GM11168 (cell line): ENCODE measurements around the gene CDC42.

Experiments
- in situ Hi-C: fragments of 300-500 bp; cut with MboI; formaldehyde crosslinking; loops from one replicate; pipeline ENCODE4 v1.12.0; 2022; ENCODE audit warnings: low sequenced_read_pairs; ENCODE audit not compliant: unreplicated experiment

Gene CDC42

DNA sequence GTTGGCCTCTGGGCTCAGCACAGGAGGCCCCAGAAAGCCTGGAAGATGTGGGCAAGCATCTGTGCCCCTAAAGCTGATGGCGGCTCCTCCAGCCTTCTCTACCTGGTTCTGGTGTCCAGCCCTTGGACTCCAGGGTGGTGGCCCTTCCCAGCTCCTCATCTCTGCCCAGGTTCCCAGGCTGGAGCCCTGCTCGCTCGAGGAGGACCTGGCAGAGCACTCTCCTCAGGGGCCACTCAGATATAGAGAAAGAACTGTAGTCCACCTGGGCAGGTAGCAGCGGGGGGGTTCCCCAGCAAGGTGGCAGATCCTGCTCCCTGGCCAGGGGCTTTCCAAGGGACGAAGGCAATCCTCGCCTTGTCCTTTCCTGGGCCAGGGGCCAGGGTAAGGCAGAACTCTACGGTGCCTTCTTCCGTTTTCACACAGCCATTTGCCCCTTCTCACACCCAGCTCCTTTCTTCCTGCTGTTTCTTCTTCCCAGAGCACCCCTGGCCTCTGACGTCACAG is 71.4 kb downstream of the CDC42 start:
- in situ Hi-C loops = no loop called here

DNA sequence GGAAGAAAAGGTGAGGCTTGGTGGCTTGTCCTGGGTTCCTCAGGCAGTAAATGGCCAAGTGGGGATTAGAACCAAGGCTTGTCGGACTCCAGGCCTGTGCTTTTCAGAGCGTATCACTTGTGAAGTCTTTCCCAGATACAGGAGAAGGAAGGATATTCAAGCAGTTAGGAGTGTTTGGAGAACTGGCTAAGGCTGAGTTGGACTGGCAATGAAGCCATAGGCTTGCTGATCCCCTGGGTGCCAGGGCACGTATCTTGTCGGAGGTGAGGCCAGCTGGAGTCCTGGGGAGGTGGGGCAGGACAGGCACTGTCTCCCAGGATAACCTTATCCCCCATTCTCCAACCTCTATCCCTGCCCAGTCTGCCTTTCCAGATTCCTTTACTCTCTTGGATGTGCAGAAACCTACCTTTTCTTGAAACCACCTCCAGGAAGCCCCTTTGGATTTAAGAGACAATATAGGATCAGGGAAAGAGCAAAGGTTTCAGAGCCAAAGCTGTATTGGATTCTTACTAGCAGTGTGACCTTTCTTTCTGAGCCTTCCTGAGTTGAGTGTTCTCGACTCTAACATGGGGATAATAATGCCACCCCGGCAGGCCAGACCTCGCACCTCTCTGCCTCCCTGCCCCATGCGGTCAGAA is 72.2 kb downstream of the CDC42 start:
- in situ Hi-C loops = loop anchor here (5.0 to 25.0 kb wide), 2 partner anchors 293 to 513 kb away; partner anchors contain the start of genes C1QA and C1QC

DNA sequence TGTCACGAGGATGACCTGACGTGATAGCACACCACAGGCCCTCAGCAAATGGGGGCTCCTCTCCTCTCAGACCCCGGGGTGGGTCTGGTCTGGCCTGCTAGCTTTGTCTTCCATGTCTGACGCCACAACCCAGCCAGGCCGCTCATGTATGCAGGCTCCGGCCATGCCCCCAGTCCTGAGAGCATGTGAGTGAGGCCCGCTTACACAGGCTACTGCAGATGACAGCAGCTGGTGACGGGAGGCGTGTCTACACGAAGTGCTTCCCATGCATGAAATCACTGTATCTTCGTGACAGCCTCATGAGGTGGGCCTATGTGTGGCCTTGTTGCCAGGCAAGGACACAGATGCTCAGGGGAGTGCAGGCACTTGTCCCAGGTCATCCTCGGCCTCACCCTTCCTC is 74.0 kb downstream of the CDC42 start:
- in situ Hi-C loops = loop anchor here (5.0 to 25.0 kb wide), 2 partner anchors 291 to 511 kb away; partner anchors contain the start of genes C1QA and C1QC

DNA sequence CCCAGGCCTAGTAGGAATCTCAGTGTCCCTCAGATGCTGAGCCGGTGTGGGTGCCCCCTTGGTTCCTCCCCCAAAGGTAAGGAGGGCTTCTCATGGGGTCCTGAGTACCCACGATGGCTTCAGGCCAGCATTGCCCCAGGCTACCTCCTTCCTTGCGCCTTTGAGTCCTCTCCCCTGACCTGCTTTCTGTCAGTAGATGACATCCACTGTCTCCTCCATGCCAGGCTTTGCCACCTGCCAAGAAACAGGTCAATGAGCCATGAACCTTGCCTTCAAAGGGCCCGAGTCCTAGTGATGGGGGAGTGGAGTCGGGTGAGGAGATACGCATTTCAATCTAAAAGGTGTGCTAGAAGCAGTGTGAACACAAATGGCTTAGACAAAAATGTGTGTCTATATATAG is 74.7 kb downstream of the CDC42 start:
- in situ Hi-C loops = loop anchor here (5.0 to 25.0 kb wide), 2 partner anchors 290 to 510 kb away; partner anchors contain the start of genes C1QA and C1QC

DNA sequence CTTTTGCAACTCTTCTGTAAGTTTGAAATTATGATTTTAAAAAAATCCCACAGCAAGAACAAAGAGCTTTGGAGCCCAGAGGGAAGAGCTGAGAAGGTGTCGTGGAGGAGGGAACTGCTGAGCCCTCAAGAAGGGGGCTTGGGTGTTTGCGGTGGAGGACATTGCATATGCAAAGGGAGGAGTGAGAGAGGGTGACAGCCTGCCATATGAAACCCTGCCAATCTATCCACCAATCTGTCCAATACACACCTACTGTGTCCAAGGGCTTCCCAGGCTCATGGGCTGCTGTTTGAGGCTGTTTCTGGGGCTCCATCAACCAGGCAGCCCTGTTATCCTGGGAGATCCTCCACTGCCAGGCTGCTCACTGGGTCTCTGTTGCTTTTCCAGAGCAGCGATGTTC is 75.2 kb downstream of the CDC42 start:
- in situ Hi-C loops = loop anchor here (5.0 to 25.0 kb wide), 2 partner anchors 290 to 510 kb away; partner anchors contain the start of genes C1QA and C1QC

DNA sequence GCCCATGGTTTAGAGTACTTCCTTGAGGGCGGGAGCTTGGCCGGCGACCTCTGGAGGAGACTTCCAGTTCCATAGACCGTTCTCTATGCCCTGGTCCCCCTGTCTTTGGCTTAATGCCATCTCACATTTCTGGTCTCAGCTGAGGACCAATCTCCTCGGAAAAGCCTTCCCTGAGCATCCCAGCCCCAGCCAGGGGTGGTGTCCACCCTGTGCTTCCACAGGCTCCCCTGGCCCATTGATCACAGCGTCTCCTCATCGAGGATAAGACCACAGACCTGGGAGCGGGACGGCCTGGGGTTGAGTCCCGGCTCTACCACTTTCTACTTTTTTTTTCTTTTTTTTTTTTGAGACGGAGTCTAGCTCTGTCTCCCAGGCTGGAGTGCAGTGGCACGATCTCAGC is 75.9 kb downstream of the CDC42 start:
- in situ Hi-C loops = loop anchor here (5.0 to 25.0 kb wide), 2 partner anchors 289 to 509 kb away; partner anchors contain the start of genes C1QA and C1QC

DNA sequence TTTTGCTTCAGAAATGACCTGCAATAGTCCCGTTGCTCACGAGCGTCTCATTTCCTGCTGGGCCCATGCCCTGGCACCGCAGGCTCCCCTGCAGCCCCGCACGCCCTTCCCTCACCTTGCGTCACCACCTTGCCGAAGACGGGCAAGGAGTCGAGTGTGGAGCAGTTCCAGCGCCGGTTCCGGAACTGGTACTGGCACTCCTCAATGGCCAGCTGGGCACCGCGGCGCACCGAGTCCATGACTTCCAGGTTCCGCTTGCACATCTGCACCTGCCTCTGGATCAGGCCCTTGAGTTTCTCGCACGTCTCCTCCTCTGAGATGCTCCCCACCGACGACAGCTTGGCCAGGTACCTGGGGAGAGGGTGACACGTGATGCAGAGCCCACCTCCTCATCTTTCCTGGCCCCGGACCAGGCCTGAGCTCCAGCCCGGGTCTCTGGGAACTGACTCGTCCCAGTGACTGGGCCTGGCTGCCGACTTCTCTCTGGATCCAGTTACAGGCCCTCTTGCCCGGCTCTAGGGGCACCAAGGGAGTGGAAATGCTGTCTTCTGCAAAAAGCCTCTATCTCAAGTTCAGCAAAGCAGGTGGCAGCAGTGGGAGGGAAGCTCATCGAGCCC is 77.1 kb downstream of the CDC42 start:
- in situ Hi-C loops = loop anchor here (5.0 to 25.0 kb wide), 3 partner anchors 148 to 508 kb away; partner anchors contain the start of genes C1QA and C1QC

DNA sequence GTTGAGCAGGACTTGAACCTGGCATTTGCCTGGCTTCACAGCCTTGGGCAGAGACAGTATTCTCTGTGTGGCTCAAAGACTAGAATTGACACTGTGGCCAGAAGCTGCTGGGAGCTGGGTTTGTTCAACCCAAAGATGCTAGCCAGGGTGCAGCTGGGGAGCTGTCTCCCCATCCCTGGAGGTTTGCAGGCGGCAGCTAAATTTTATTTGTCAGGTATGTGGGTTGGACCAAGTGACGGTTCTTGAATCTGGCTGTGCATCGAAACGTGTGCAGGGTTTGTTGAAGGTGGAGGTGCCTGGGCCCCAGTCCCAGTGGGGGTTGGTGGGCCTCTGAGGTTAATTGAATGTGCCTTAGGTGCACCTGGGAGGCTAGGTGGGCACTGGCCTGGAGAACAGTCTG is 78.6 kb downstream of the CDC42 start:
- in situ Hi-C loops = loop anchor here (5.0 to 25.0 kb wide), 2 partner anchors 146 to 506 kb away; partner anchors contain the start of genes C1QA and C1QC

DNA sequence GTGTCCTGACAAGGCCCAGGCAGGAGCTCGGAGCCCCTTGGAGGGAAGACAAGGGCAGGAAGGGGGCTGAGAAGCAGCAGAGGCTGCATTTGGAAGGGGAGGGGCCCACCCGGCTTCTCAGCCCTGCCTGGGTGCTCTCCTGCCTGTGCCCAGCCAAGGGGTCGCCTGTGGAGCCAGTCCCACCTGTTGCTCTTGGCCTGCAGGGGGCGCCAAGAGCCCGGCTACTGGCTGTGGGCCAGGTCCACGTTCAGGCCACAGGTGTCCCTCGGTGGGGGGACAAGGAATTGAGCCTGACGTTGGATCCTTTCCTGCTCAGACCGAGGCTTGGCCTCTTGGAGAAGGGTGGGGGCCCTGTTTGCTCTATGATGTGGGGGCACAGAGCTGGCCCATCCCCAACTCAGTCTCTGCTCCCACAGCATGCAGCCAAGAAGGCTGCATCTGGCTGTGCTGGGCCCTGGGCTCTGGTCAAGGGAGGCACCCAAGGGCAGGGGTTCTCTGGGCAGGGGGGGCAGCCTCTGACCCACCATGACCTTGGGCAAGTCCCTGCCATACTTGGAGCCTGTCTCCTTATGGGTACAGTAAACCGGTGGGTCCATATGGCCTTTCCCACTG is 79.5 kb downstream of the CDC42 start:
- in situ Hi-C loops = loop anchor here (5.0 to 25.0 kb wide), 2 partner anchors 145 to 505 kb away; partner anchors contain the start of genes C1QA and C1QC

DNA sequence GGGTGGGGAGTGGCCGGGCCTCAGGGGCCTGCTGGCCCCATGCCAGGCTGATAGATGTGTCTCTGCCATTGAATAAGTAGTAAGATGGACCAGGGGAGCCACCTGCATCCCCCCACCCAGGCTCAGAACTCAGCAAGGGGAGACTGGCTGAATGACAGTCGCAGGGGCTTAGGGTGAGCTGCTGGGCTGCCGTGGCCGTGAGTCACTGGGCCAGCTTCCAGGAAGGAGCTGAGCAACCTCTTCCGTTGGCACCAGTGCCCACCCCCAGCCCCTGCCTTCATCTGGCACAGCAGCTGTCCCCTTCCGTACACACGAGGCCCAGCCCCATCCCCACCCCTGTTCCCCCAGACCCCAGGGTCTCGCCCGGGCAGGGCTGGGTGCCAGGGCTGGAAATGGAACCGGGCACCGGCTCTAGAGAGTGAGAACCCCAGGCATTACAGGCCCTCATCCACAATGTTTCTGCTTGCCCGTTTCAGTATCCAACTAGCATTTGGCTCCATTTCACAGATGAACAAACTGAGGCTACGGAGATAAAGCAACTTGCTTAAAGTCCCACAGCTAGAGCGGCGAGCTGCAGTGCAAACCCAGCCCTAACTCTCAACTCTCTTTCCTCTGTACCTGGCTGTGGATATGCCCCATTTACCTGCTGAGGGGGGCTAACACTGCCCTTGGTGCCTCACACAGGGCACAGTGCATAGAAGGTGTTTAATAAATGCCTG is 80.2 kb downstream of the CDC42 start:
- in situ Hi-C loops = loop anchor here (5.0 to 25.0 kb wide), 2 partner anchors 145 to 505 kb away; partner anchors contain the start of genes C1QA and C1QC

DNA sequence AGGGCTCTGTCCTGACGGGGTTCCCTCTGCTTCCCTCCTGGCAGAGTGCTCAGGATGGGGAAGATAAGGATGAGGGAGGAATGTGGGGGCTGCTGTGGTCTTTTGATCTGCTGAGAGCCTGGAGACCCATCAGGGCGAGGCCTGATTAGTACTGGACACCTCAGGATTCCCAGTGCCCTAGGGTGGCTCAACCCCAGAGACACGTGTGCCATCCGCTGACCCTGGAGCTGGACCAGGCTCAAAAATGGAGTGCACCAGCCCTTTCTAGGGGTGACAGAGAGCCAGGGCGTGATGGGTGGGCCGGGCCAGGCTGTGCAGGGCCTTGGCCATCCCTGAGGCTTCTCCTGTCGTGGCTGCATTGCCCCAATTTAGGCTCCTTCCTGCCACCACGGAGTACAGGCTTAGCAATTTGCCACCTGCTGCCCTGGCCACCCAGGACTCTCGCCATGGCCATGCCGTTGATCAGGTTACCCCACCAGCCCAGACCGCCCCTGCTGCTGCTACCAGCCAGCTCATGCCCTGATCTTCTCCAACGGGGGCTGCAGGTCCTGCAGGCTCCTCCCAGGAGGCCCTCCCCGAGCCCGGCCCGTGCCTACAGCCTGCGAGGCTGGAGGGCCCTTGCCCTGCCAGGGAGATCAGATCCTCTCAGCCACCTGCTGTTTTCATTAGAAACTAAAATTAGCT is 80.9 kb downstream of the CDC42 start:
- in situ Hi-C loops = loop anchor here (5.0 to 25.0 kb wide), 2 partner anchors 144 to 504 kb away; partner anchors contain the start of genes C1QA and C1QC

DNA sequence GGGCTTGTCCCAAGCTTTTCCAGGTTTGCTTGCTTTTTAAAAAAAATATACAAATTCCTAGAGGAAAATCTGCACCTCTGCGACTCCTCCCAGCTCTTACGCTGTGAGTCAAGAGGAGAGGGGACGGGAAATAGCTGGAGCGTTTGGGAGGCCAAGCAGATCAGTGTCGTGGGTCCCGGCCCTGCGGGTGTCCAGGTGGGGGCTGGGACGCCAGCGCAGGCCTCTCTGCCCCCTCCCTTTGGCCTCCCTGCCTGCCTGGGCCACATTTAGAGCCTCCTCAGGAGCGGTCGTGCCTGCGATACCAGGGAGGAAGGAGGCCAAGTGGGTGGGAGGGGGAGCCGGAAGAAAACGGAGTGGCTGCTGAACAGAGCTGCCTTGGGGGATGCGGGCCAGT is 81.4 kb downstream of the CDC42 start:
- in situ Hi-C loops = loop anchor here (5.0 to 25.0 kb wide), 2 partner anchors 143 to 503 kb away; partner anchors contain the start of genes C1QA and C1QC

DNA sequence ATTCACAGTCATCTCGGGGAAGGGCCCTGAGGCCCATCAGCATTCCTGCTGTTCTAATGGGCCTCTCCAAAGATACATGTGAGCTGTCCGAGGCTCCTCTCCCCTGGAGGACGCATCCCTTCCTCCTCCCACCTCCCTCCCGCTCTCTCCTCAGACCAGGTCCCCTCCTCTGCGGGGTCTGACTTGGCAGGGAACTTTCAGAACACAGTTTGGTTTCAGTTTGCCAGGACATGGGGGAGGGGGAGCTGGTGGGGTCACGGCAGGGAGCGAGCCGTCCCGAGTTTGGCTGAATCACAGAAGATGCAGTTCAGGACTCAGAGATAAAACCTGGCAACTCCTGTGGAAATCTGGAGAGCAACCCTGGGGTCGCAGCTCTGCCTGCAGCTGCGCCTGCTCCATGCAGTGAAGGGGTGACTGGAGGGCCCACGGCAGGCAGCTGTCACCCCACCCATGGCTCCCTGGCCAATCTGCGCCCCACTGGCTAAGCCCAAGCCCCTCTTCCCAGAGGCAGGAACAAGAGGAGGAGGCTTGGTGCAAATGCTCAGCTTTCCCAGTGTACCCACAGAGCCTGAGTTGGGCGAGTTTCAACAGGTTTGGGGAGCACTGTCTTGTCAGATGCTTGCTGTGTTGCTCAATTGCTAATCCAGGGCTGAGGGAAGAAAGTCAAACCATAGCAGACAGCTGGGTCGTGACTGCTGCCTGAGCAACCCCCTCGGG is 84.7 kb downstream of the CDC42 start:
- in situ Hi-C loops = loop anchor here (25.0 kb wide), 1 partner anchor 500 kb away; the partner anchor contains the start of genes C1QA and C1QC

DNA sequence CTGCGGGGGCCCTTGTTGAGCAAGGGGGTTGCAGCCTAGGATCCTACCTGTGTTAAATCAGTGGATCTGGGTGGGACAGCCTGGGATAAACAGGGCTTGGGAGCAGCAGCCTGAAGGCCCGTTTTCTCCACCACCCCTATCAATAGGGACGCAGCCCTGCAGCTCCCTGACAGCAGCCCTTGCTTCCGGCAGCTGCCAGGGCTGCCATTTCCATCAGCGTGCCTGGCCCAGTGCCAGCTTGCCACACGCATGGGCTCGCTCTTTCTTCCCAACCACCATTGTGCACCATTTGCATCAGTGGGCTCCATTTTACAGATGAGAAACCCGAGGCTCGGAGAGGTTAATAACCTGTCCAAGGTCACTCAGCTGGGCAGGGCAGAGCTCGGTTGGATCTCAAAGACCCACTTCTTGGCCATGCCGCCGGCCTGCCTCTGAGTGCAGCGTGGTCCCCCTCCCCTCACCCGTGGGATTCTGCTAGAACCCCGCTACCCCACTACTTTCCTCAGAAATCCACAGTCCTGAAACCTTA is 86.6 kb downstream of the CDC42 start:
- in situ Hi-C loops = loop anchor here (25.0 kb wide), 1 partner anchor 498 kb away; the partner anchor contains the start of genes C1QA and C1QC

DNA sequence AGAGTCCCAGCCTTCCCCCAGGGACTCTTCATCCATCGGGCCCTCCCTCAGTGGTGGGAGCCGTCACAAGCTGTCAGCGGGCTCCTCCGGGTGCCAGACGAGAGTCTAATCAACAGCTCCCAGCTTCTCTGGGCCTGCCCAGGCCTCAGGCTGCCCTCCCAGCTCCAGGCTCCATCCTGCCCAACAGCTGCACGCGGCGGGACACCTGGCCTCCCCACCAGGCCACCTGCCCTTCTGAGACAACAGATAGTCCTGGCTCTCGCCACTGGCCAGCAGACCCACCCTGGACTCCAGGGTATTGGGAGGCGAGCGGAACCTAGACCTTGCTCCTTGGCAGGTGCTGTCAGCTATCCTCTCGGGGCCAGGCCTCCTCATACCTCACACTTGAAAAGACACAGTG is 87.3 kb downstream of the CDC42 start:
- in situ Hi-C loops = loop anchor here (25.0 kb wide), 1 partner anchor 497 kb away; the partner anchor contains the start of genes C1QA and C1QC
